Tibial nerve (tissue), 4 donors: Measurements from ENCODE around the gene TES. TPM values are rescaled to one million over a fixed set of nuclear protein-coding genes. Genes with fewer than 3 reads are reported as not detected.
"Not testable (repeated sequence)": the region's sequence is repeated elsewhere in the genome, so short reads cannot be mapped to it uniquely, and the experiment has no call there.

Experiments used
- DNase-seq, 2 donors: peaks; one replicate each; pipeline ENCODE4 v3.0.0-alpha.2; 2019; ENCODE audit warnings: low spot score in 2 of 2
- H3K27ac ChIP-seq, 4 donors: fragments of 200-600 bp; sonication (generic) in 3 of 4; one replicate each; pipeline ENCODE4 v1.5.1; 2017 to 2019; ENCODE audit warnings: mild to moderate bottlenecking in 1 of 4
- H3K27me3 ChIP-seq, 2 donors: fragments of 200-600 bp; sonication (generic) in 1 of 2; one replicate each; pipeline versions ENCODE4 v1.5.1 to v1.6.0; 2017 to 2019
- H3K36me3 ChIP-seq, 3 donors: fragments of 200-600 bp; sonication (generic); one replicate each; pipeline ENCODE4 v1.5.1; 2018 to 2019
- H3K4me1 ChIP-seq, 4 donors: fragments of 200-600 bp; sonication (generic) in 3 of 4; one replicate each; pipeline ENCODE4 v1.5.1; 2017 to 2019
- H3K4me3 ChIP-seq, 4 donors: fragments of 200-600 bp; sonication (generic) in 3 of 4; one replicate each; pipeline ENCODE4 v1.5.1; 2017 to 2019; ENCODE audit warnings: mild to moderate bottlenecking in 1 of 4, moderate library complexity in 1 of 4
- H3K9me3 ChIP-seq, 4 donors: fragments of 200-600 bp; sonication (generic) in 3 of 4; one replicate each; pipeline ENCODE4 v1.5.1; 2017 to 2019
- CTCF ChIP-seq, 5 experiments: fragments of 200-600 bp in 3 of 5; fragments of 450-650 bp in 2 of 5; sonication (generic) in 3 of 5; IDR thresholded peaks; one replicate each; pipeline ENCODE4 v1.5.1; 2016 to 2019; ENCODE audit warnings: antibody characterized with exemption in 5 of 5, mild to moderate bottlenecking in 3 of 5, moderate library complexity in 2 of 5
- EP300 ChIP-seq, 2 donors: sonication (generic); formaldehyde crosslinking; IDR thresholded peaks; one replicate each; pipeline ENCODE4 v1.6.1; 2017; ENCODE audit warnings: antibody characterized with exemption in 2 of 2, mild to moderate bottlenecking in 1 of 2
- POLR2A ChIP-seq, 2 donors: fragments of 450-650 bp; IDR thresholded peaks; one replicate each; pipeline ENCODE4 v1.6.1; 2017; ENCODE audit warnings: antibody characterized with exemption in 2 of 2, mild to moderate bottlenecking in 2 of 2, moderate library complexity in 2 of 2
- WGBS, 2 donors: methylation state at CpG; one replicate each; pipeline ENCODE4 v1.1.5; 2018; 5-methylcytosine and 5-hydroxymethylcytosine counted together
- total RNA-seq, 4 donors: library from RNA; depleted of rRNA; stranded (reverse); fragments of >200 nt; gene quantifications; one replicate each; pipeline ENCODE4 v1.1.0, GENCODE V29; 2016

TES gene
- total RNA-seq, 4 donors from 2014 or later = 18.6 to 28.3 (median 24.2) TPM

GRCh38 chr7:116293633-116294032 is 83.3 kb downstream of the TES start:
- H3K27me3 ChIP-seq = no peaks in the 10 kb centered on the region
- H3K4me3 ChIP-seq = no peak overlapping the region
- WGBS, 2 donors = 82 to 84% methylated on average over 3 of the region's 3 CpGs
- peaks cover 0 to 24% (median 1%) of the 10 kb centered on the region in 4 donors for H3K9me3 ChIP-seq
- H3K36me3 ChIP-seq = peaks cover 0 to 3% (median 0%) of the 10 kb centered on the region in 3 donors
- no peak for DNase-seq
- no peak overlapping the region for H3K27ac ChIP-seq
- H3K4me1 ChIP-seq = no peaks in the 10 kb centered on the region
- no peak for TF ChIP-seq POLR2A (IDR thresholded peaks at IDR 0.05)
- no peak for TF ChIP-seq CTCF (IDR thresholded peaks at IDR 0.05)
- no peak for TF ChIP-seq EP300 (IDR thresholded peaks at IDR 0.05)

- H3K27ac ChIP-seq = not testable (repeated sequence)
These were observed 85.6 kb downstream of the TES start for GRCh38 chr7:116295903-116296302.

GRCh38 chr7:116298055-116298454 is 87.7 kb downstream of the TES start:
- Histone ChIP-seq H3K27ac (no peak overlapping the region), H3K36me3 (peaks cover 0 to 3% (median 0%) of the 10 kb centered on the region in 3 donors), H3K4me1 (no peaks in the 10 kb centered on the region), H3K27me3 (no peaks in the 10 kb centered on the region), H3K4me3 (no peak overlapping the region), H3K9me3 (peaks cover 0 to 12% (median 0%) of the 10 kb centered on the region in 4 donors)
- no peak for TF ChIP-seq EP300 (IDR thresholded peaks at IDR 0.05)
- TF ChIP-seq POLR2A (IDR thresholded peaks at IDR 0.05) = no peak
- no peak for TF ChIP-seq CTCF (IDR thresholded peaks at IDR 0.05)
- 97 to 100% methylated on average over 1 of the region's 1 CpG for WGBS, 2 donors
- no peak for DNase-seq

More at GRCh38 chr7:116295903-116296302, 85.6 kb downstream of the TES start:
- not testable (repeated sequence) for DNase-seq, H3K36me3 ChIP-seq, H3K27me3 ChIP-seq, H3K4me3 ChIP-seq, H3K4me1 ChIP-seq
- H3K9me3 ChIP-seq = peaks cover 0 to 24% (median 1%) of the 10 kb centered on the region in 4 donors

GRCh38 chr7:116298576-116298975 is 88.2 kb downstream of the TES start:
- DNase-seq = no peak
- no peaks in the 10 kb centered on the region for H3K4me1 ChIP-seq
- WGBS, 2 donors = 95 to 97% methylated on average over 3 of the region's 3 CpGs
- no peak overlapping the region for H3K4me3 ChIP-seq
- peaks cover 0 to 8% (median 0%) of the 10 kb centered on the region in 4 donors for H3K9me3 ChIP-seq
- H3K36me3 ChIP-seq = peaks cover 0 to 3% (median 0%) of the 10 kb centered on the region in 3 donors
- no peaks in the 10 kb centered on the region for H3K27me3 ChIP-seq
- no peak for TF ChIP-seq POLR2A (IDR thresholded peaks at IDR 0.05)
- TF ChIP-seq EP300 (IDR thresholded peaks at IDR 0.05) = no peak
- TF ChIP-seq CTCF (IDR thresholded peaks at IDR 0.05) = no peak
- H3K27ac ChIP-seq = no peak overlapping the region

- 56 to 61% methylated on average over 5 of the region's 5 CpGs for WGBS, 2 donors
- H3K4me1 ChIP-seq = peaks cover 0 to 3% (median 0%) of the 10 kb centered on the region in 4 donors
- no peaks in the 10 kb centered on the region for H3K36me3 ChIP-seq
- no peaks in the 10 kb centered on the region for H3K9me3 ChIP-seq
- peak overlapping the region in 2 of 4 donors; percentile 13 to 36 for H3K27ac ChIP-seq
- peak in 1 of 2 donors; percentile 19 for DNase-seq
- no peaks in the 10 kb centered on the region for H3K27me3 ChIP-seq
- TF ChIP-seq CTCF (IDR thresholded peaks at IDR 0.05) (no peak), POLR2A (IDR thresholded peaks at IDR 0.05) (no peak), EP300 (IDR thresholded peaks at IDR 0.05) (no peak)
- no peak overlapping the region for H3K4me3 ChIP-seq
These were observed 95.4 kb downstream of the TES start for GRCh38 chr7:116305485-116306408.
